Activated T-helper 9 cell treated with anti-CD3 and anti-CD28 coated beads, Interleukin-2, amount 50 U/mL, for 16 hours (primary cell): Measurements from ENCODE around the gene HLX.

Experiments used
- DNase-seq: peaks from one replicate; pipeline ENCODE4 v3.0.0-alpha.2; 2020; ENCODE audit warnings: low read depth

The HLX gene

GRCh38 chr1:220926146-220926545 lies 46.9 kb downstream of the HLX start:
- DNase-seq, result no peak

- no peak for DNase-seq
Measured at GRCh38 chr1:220927442-220927841, 48.2 kb downstream of the HLX start.

GRCh38 chr1:220928320-220928719 lies 49.1 kb downstream of the HLX start:
- DNase-seq, result no peak

- no peak for DNase-seq
Measured at GRCh38 chr1:220928725-220929300, 49.6 kb downstream of the HLX start.

GRCh38 chr1:220929304-220929703 lies 50.1 kb downstream of the HLX start:
- DNase-seq, result no peak
